ENCODE results near the gene CPAMD8. TPM values are rescaled to one million over a fixed set of nuclear protein-coding genes. Genes with fewer than 3 reads are reported as not detected.
A peak's percentile ranks its signal among the peaks of the same experiment; 100 is the strongest.

The CPAMD8 gene
- total and polyA plus RNA-seq, 11 donors, result 5.2 to 49.5 (median 16.9) TPM

- Histone ChIP-seq H3K27me3 (no peaks in the 10 kb centered on the region), H3K9me3 (no peaks in the 10 kb centered on the region), H3K4me1 (peaks cover 0 to 11% (median 4%) of the 10 kb centered on the region in 12 donors), H3K4me3 (no peak overlapping the region), H3K27ac (no peak overlapping the region), H3K36me3 (peaks cover 0 to 6% (median 0%) of the 10 kb centered on the region in 9 donors)
- 86 to 94% (median 90%) methylated on average over 4 to 12 of the region's 12 CpGs for WGBS, 4 donors
- TF ChIP-seq CTCF (IDR thresholded peaks at IDR 0.05), result no peak
- no peak for TF ChIP-seq POLR2A (IDR thresholded peaks at IDR 0.05)
- intact Hi-C loops (cut with DNase I), result loop anchor here in 4 of 10 donors (5.0 to 10.0 kb wide), 2 partner anchors 118 to 130 kb away; no protein-coding TSS in a partner anchor
- DNase-seq, result peak in 1 of 5 donors; percentile 51
- no peak for ATAC-seq
These were observed 124.1 kb downstream of the CPAMD8 start for GRCh38 chr19:16902545-16902944.

GRCh38 chr19:16901491-16902175, 125.0 kb downstream of the CPAMD8 start:
- TF ChIP-seq POLR2A (IDR thresholded peaks at IDR 0.05) (no peak), CTCF (IDR thresholded peaks at IDR 0.05) (no peak)
- intact Hi-C loops (cut with DNase I), result loop anchor here in 4 of 10 donors (5.0 to 10.0 kb wide), 2 partner anchors 117 to 129 kb away; no protein-coding TSS in a partner anchor
- DNase-seq (peak in 1 of 5 donors; percentile 26), ATAC-seq (no peak)
- Histone ChIP-seq H3K9me3 (no peaks in the 10 kb centered on the region), H3K4me1 (peaks cover 0 to 13% (median 5%) of the 10 kb centered on the region in 12 donors), H3K4me3 (no peak overlapping the region), H3K36me3 (peaks cover 0 to 6% (median 0%) of the 10 kb centered on the region in 9 donors), H3K27me3 (no peaks in the 10 kb centered on the region), H3K27ac (no peak overlapping the region)
- 87 to 92% (median 88%) methylated on average over 15 to 19 of the region's 19 CpGs for WGBS, 4 donors

GRCh38 chr19:16899566-16900075, 127.0 kb downstream of the CPAMD8 start:
- H3K4me3 ChIP-seq, result no peak overlapping the region
- peaks cover 0 to 24% (median 9%) of the 10 kb centered on the region in 12 donors for H3K4me1 ChIP-seq
- H3K27ac ChIP-seq, result peak overlapping the region in 1 of 12 donors; percentile 34
- intact Hi-C loops (cut with DNase I), result loop anchor here in 9 of 10 donors (5.0 to 10.0 kb wide), 7 partner anchors 62 to 143 kb away; partner anchors contain the start of gene SIN3B (in 2 of the 9)
- H3K36me3 ChIP-seq, result peaks cover 0 to 6% (median 0%) of the 10 kb centered on the region in 9 donors
- no peaks in the 10 kb centered on the region for H3K9me3 ChIP-seq
- DNase-seq (peak in 1 of 5 donors; percentile 77), ATAC-seq (no peak)
- H3K27me3 ChIP-seq, result peaks cover 0 to 13% (median 0%) of the 10 kb centered on the region in 9 donors
- TF ChIP-seq POLR2A (IDR thresholded peaks at IDR 0.05), result no peak
- peak; percentile 24 to 63 (median 43) for TF ChIP-seq CTCF (IDR thresholded peaks at IDR 0.05)
- 29 to 50% (median 36%) methylated on average over 5 to 7 of the region's 7 CpGs for WGBS, 4 donors

Measured in heart left ventricle (tissue), 16 donors.